Colon (tissue), 2 donors: ENCODE results near the gene NRXN3.

Experiments
- FAIRE-seq: peaks from 2 replicates; lab custom pipeline; 2012; peaks lifted over from hg19 to GRCh38; lab: Jason Lieb, UNC
- donor health status: control.
- donor health status: control.

The NRXN3 gene

DNA sequence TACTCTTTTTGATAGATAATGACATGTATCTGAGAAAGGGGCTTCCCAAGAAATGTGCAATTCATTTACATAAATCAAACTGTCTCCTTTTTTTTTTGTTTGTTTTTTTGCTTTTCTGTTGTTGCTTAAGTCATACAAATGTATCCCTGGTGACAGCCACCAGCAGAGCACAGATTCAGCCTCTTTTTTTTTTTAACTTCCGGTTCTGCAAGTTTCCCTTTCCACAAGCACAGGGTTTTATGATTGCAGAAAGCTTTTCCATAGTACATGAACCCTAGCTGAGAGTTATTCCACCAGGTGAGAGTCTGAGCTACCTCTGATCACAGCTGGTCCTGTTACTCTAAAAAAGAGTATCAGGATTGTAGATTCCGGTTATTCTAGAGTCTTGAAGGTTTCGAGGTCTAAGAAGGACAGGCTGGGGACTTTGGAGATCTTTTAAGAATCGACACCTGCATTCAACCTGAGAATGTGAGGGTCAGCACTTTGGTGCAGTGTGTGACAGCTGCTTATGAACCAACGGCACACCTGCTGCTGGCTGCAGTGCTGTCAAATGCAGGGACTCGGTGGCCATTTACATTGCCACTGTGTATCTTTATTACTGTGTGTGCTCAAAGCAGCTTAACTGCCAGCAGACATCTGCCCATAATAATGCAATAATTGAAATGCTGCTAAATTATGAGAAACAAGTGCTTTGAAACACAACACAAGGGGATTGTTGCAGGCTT lies 551.7 kb downstream of the NRXN3 start:
- FAIRE-seq = no peak

DNA sequence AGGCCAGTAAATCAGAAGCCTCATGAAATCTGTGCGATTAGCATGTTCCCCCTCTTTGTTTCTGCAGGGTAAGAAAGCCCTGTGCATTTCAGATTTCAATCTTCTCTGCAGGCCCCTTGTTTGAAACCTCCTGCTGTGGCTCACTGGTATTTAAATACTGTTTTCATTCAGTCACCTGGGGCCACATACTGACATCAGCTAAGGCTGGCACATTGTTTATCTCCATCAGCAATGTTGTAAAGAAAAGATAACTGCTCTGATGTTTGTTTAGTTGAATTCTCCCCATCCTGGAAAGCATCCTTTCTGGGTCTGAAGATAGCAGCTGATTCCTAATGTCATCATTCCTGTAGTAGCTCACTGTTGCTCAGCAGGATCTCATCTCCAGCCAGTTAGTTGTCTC lies 554.9 kb downstream of the NRXN3 start:
- no peak for FAIRE-seq

DNA sequence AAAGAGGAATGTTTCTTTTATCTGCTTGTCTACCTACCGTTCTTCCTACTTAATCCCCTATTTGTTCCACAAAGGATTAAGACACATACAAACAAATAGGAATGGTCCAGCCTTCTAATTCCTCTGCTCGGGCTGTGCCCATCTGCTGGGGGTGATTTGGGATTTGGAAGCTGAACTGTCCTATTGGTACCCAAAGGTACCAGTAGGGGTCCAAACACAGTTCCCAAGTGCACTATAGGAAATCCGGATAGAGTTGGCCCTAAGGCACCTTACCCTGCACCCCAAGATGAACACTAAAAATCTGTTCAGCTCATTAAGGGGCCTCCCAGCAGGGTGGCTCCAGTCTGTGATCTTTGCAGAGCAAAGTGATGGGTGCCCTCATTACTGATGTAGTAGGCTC lies 566.9 kb downstream of the NRXN3 start:
- FAIRE-seq = no peak

DNA sequence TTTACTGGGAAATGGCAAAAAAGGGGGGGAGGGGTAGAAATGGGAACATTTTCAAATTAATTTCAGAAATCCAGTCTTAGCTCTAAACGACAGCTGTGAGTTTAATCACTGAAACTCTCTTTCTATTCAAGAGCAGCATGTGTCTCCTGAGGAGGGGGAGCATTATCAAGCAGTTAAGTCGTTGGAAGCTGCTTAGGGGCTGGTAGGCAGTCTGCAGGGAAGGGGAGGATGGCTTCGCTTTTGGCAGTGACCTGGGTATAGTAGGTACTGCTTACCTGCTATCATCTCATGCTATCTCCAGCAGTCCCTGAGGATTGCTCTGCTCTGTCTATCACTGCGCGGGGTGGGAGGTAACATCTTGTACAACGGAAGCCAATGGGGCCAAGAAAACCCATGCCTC lies 567.4 kb downstream of the NRXN3 start:
- FAIRE-seq = no peak

DNA sequence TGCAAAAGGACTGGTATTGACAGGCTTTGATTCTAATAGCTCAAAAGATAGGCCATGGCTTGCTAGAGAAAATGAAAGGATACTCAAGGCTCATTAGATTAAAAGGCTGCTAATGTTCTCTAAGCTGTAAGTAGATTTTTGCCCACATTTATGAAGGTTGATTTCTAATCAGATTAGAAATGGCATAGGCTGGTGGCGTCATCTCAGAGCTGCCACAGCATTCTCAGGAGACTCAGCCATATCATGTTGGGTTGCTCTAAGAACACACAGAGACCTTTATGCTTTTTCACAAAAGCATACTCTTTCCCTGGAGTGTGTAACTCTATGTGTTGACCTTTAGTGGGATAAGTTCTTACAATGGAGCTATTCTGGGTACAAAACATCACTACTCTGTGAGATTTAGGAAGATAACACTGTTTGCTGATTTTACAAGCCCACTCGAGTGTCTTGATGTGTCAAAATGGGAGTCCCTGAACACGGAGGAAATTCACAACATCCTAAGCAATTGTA lies 576.0 kb downstream of the NRXN3 start:
- FAIRE-seq = no peak

DNA sequence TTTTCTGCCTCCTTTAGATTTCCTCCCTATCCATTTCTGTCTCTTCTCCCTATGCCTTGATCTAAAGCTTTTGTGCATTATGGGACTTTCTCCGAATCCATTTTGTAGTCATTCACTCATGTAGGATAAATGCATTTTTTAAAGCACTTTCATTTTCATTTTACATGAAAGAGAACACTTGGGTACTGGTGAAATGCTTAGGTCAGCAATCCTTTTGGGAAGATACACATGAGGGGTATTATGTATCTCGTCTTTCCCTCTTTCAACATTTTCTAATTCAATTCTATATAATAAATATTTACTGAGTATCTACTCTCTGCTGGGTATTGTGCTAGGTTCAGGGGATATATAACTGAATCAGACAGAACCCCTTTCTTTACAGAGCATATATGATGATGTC lies 577.6 kb downstream of the NRXN3 start:
- no peak for FAIRE-seq

DNA sequence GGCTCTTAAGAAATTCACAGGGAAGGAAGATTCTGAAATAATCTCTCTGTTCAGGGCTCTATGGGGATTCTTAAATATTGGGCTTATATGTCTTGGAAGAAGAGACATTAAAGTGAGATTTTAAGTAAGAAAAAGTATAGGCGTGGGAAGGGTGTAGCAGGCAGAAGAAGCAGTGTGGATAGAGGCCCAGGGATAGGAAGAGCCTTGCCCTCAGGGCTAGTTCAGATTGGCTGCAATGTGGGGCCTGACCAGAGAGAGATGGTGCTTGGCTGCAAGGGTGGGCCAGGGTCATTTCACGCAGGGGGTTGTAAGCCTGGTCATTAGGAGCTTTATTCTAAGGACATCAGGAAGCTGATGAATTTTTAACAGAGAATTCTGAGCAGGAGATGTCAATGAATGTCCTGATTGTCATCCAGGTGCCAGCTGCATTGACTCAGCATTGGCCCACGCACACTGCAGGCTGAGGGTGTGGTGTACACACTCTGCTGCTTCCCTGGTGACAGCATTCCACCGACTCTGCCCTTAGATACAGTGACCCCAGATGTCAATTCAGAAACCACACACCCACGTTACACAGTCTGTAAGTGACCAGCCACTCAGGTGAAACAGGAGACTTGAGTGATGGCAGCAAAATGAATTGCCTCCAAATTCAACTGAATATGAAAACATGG lies 582.5 kb downstream of the NRXN3 start:
- FAIRE-seq = no peak

DNA sequence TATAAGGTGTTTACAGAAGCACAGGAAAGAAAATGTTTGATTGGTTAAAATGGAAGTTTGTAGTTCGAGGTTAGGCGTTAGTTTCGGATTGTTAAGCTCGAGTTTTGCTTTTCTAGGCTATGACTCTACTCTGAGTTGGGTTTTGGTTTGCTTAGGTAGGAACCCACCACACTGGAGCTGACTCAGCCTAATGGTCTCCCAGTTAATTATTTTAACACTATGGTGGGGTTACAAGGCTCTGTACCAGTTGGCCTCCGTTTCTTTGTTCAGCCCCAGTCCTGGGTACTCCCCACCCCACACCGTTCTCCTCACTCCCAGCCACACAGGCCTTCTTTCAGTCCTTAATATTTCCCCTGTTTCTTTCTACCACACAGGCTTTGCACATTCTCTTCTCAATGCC lies 583.9 kb downstream of the NRXN3 start:
- no peak for FAIRE-seq

DNA sequence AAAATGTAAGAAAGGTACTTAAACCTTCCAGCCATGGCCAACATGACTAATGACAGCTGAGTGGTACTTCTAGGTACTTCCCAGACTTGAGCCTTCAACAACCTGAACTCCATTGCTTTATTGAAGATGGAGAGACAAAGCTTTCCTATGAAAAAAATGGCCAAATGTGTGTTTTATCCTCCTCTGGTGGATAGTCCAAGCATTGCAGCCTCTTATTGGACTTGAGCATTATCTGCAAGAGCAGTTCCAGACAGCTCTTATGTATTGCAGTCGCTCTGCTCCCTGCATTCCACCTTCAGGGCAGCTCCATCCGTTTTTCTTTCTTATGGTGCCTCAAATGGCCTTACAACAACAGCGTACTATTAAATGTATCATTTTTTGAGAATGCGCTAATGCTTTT lies 588.2 kb downstream of the NRXN3 start:
- FAIRE-seq = no peak

DNA sequence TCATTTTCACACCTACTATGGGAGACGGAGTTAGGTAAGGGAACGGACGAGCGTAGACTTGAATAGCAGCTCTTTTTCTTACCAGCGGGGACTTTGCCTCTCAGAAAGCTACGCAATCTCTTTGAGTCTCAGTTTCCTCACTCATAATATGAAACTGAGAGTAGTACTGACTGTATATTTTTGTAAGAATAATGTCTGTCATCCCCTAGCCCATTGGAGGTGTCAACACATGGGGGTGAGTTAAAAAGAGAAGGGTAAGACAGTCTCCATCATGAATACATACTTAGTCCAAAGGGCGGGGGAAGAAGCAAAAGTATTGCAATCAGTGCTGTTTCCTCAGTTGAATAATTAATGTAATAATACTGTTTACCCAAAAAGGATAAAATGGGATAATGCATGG lies 592.2 kb downstream of the NRXN3 start:
- no peak for FAIRE-seq

DNA sequence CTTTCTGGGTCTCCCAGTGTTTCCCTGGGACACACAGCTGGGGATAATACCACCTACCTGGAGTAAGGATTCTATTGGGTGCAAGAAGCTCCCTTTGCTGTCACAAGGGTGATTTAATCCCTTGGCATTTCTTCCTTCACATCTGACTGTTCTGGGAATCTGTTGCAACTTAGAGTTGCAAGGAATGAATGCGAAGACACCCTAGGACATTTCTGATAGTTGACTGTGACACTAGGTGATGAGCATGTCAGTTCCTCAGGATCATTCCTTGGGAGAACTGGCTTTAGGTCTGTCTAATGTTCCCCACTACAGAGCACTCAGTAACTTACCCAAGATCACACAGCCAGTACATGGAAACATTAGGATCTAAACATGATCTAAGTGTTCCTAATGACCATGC lies 593.6 kb downstream of the NRXN3 start:
- FAIRE-seq = no peak

DNA sequence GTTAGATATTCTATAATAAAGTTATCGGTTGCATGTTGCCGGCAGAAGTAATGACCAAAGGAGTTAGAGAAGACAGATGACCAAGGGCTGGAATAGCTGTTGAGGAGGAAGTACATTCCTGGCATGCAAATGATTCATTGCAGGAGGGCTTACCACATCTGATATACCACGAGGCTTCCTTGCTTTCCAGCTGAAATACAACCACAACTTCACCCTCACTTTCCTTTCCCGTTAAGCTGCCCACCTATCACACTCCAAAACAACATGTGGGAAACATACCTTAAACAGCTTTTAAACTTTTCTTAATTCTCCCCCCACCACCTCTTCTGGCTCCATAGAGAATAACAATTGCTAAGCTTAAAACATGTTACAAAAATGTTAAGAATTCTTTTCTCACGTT lies 594.1 kb downstream of the NRXN3 start:
- no peak for FAIRE-seq

DNA sequence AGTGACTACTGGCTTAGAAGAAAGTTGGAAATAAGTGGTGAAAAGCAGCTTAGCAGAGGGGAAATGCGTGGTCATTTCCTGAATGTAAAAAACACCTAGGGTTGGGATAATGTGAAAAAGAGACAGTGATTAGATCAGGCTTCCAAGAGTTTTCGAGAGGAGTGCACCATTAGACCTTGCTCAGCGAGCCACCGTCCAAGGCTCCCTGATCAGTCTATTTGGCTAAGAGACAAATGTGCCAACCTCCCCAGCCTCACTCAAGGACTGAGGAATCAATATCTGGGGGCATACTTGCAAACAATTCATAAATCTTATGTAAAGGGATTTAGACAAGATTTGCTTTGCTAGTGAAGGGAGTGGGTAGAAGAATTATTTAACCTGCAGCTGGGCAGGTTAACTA lies 594.5 kb downstream of the NRXN3 start:
- FAIRE-seq = no peak

DNA sequence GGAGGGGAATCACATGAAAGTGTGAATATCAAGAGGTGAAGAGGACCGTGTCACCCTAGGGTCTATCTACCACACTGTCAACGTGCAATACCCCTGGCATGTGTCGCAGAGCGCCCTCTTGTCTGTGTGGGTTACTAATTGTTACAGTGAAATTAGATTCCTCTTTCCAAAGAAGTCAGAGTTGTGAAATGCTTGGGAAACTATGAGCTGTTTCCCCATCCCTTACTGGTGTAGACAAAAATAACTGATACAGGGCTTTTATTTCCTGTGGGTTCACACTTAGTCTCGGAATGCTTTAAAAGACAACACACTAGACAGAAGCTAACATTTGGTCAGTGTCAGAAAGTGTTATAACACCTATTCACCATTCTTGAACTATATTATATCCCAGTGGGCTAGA lies 597.3 kb downstream of the NRXN3 start:
- FAIRE-seq = no peak

DNA sequence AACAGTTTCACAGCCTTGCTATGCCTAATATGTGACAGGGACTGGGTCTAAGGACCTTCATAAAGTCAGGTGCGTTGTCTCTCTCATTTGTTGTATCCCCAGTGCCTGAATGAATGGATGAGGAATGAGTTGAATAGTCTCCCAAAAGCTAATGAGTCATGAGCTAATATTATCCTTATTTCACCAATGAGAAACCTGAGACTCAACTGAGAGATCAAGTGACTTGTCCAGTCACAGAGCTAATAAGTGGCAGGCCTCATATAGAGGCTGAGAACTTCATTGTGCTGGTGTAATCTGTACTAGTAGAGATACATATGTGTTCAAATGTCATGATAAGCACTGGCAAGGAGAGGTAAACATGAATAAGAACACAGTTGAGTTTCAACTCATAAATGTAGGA lies 612.4 kb downstream of the NRXN3 start:
- FAIRE-seq = no peak

DNA sequence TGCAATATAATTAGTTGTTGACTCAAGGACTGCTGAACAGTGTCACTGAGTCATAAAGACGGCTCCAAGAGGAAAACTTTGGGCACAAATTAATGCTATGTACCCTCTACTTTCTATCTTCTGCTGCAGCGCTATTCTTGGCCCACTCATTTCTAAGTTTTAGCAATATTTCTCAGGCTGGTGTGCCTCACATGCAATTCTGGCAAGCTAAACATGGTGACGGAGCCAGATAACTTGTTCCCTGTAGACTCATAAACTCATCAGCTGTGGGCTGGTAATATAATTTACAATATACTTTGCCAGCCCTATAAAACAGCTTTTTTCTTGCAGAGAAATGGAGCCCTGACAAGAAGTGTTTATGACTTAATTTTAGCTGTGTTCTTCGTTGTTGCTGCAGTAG lies 615.1 kb downstream of the NRXN3 start:
- no peak for FAIRE-seq

DNA sequence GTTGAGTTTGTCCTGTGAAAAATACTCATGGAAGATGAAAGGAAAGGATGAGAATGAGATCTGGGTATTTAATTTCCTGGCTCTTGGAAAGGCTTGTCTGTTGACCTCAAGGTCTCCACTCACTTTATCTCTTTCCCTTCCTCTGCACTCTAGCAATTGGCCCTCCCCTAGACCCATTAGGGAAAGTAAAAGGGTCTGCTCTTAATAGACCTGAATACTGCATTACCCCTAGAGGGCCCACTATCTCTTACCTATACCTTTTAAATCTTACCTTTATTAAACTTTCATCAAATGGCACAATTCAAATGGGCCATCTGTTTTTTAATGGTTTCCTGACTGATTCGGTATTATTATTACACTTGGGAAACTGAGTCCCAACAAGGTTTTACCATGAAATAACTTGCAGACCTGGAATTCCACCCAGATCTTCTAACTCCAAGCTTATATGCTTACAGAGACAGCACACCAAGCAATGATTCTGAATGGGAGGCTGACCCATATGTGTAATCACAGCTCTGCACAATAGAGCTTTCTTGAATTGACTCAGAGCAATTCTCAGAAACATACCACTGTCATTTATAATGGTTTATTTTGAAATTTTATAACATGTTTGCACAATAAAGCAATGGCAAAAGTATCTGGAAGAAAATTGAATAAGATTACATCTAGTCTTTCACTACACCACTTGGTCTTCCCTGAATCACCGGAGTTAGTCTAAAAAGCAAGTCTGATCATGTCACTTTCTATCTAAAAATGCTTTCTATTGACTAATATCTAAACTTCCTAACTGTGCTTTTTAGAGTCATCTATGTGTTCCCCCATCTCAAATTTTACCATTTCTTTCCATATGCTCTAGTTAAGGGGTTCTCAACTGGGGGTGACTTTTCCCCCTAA lies 618.5 kb downstream of the NRXN3 start:
- no peak for FAIRE-seq

DNA sequence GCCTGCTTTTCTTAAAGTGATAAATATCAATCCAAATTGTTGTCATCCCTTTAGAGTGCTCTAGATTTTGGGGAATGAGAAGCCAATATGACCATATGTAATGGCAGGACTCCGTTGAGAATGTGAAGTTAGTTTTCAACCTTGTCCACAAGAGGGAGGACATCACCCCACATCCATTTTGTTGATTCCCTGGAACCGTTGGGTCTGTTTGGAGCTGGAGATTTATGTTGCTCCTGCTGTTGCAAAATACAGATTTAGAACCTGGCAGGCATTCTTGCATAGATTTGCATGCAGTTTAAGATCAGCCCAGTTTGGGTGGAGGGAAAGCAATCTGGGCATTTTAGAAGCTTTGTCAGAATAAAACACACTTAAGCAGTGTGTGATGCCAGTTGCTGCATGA lies 620.1 kb downstream of the NRXN3 start:
- no peak for FAIRE-seq

DNA sequence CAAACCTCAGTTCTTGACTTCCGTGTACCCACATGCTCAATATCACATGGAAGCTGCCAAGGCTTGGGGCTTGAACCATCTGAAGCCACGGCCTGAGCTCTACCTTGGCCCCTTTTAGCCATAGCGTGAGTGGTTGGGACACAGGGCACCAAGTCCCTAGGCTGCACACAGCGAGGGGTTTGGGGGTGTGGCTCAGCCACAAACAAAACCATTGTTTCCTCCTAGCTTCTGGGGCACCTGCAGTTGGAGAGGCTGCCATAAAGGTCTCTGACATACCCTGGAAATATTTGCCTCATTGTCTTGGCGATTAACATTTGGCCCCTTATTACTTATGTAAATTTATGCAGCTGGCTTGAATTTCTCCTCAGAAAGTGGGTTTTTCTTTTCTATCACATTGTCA lies 628.6 kb downstream of the NRXN3 start:
- FAIRE-seq = no peak

DNA sequence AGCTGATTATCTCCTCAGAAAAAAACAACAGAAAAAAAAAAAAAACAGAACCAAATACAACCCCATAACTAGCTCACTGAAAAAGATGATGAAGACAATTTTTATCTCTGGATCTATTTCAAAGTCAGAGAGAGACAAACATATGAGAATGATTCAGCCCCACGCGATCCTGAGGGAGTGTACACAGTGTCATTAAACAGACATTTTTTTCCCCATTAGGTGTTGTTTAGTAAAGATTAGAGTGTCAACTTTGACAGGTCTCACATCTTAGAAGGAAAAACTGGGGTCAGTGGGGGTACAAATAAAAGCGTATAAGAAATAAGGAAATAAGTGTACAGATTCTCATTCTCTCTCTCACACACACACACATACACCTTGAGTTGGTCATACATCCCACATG lies 635.4 kb downstream of the NRXN3 start:
- no peak for FAIRE-seq

DNA sequence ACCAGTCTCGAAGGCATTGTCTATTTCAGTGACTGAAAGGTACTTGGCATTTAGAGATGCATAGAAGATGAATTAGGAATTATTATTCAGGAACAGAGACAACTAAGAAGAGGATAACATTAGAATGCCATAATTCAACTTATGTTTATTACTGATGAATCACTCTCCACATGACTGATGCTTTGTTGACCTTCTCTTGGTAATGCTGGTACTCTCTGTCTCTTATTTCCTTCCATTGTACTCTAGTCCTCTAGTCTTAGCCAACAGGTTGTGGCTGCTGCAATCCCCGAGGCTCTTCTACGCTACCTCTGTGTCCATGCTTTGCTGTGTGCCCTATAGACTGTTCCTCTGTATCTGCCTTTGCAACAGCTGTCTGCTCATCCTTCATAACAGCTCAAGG lies 652.9 kb downstream of the NRXN3 start:
- no peak for FAIRE-seq

DNA sequence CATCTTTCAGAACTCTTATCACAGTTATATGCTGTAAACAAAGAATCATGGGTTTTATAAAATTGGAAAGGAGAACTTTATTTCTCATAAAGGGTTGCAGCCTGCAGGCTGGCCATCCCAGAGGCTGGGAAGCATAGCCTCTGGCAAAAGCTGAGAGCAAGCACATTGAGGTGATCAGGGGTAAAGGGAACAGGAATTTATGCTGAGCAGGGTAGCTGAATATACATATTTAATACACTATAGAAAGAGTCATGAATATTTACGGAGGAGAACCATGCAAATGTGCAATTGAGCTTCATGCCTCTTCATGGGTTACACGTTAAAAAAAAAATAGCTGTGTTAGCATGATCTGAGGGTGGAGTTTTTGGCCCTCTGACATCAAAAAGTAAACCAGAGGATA lies 653.3 kb downstream of the NRXN3 start:
- FAIRE-seq = no peak

DNA sequence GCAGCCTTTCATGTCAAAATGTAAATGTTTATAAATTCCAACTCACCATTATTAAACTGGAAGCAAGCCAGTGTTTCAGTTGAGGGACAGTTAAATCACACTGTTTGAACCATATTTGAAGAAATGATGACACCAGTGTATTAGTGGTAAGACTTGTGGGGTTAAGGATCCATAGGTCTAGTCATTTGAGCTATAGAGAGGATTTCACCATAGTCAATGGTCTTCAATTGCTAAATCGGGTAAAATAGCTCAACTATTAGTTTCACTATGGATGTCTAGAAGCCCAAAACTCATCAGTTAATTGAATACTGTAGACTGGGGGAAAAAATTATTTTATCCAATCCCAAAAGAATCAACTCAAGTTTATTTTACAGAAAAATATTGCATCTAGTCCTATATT lies 659.1 kb downstream of the NRXN3 start:
- FAIRE-seq = no peak
